ENCODE data around the gene PDZD2. TPM values are rescaled to one million over a fixed set of nuclear protein-coding genes. Genes with fewer than 3 reads are reported as not detected.
A peak's percentile ranks its signal among the peaks of the same experiment; 100 is the strongest.

Gene PDZD2
- total RNA-seq, 1 donor from 2014 or later, result 1.1 TPM

DNA sequence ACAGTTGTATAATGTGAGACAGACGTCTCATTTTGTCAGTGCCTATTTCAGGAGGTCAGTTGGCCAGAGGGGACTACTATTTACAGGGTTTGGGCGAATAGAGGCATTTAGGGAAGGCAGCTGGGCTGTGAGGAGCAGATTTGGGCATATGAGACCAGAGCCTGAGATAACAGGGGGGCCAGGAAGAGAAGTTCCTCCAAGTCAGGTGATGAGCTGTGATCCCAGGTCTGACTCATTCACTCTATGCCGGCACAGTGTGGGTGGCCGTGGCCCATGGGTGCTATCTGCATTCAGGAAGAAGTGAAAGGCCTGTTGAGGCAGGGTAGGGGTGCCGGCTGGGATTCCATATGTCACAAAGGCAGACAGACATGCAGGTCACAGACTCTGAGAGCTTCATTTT lies 142.8 kb downstream of the PDZD2 start:
- H3K27me3 ChIP-seq, result no peaks in the 10 kb centered on the region
- H3K4me1 ChIP-seq, result no peaks in the 10 kb centered on the region
- H3K79me2 ChIP-seq (ENCODE audit: low read depth), result no peaks in the 10 kb centered on the region
- TF ChIP-seq EZH2 (IDR thresholded peaks at IDR 0.05) (no peak), EZH2phosphoT487 (IDR thresholded peaks at IDR 0.05) (no peak)
- TF ChIP-seq, protein P1, sequence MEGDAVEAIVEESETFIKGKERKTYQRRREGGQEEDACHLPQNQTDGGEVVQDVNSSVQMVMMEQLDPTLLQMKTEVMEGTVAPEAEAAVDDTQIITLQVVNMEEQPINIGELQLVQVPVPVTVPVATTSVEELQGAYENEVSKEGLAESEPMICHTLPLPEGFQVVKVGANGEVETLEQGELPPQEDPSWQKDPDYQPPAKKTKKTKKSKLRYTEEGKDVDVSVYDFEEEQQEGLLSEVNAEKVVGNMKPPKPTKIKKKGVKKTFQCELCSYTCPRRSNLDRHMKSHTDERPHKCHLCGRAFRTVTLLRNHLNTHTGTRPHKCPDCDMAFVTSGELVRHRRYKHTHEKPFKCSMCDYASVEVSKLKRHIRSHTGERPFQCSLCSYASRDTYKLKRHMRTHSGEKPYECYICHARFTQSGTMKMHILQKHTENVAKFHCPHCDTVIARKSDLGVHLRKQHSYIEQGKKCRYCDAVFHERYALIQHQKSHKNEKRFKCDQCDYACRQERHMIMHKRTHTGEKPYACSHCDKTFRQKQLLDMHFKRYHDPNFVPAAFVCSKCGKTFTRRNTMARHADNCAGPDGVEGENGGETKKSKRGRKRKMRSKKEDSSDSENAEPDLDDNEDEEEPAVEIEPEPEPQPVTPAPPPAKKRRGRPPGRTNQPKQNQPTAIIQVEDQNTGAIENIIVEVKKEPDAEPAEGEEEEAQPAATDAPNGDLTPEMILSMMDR (IDR thresholded peaks at IDR 0.05), result no peak
- H3K9me3 Mint-ChIP-seq, result peaks cover 12% of the 10 kb centered on the region
- H3K9ac ChIP-seq, result no peak overlapping the region
- no peaks in the 10 kb centered on the region for H3F3A ChIP-seq (ENCODE audit: low read depth)
- no peak for DNase-seq (ENCODE audit: low spot score)
- H3K36me3 Mint-ChIP-seq, result no peaks in the 10 kb centered on the region
- no peak overlapping the region for H3K4me3 ChIP-seq
- no peak overlapping the region for H2AFZ ChIP-seq (replicated peaks)
- peaks cover 6% of the 10 kb centered on the region for H3K27me3 Mint-ChIP-seq (ENCODE audit: insufficient read depth, low read depth)
- H4K20me1 ChIP-seq (ENCODE audit: low read depth), result no peaks in the 10 kb centered on the region
- no peak overlapping the region for H3K27ac ChIP-seq
- no peaks in the 10 kb centered on the region for H3K36me3 ChIP-seq
- H3K4me2 ChIP-seq, result no peak overlapping the region
- no peak overlapping the region for H3K27ac Mint-ChIP-seq
- no peak overlapping the region for H3K4me3 Mint-ChIP-seq
- no peaks in the 10 kb centered on the region for H3K9me3 ChIP-seq (ENCODE audit: low read depth)
- H3K4me1 Mint-ChIP-seq, result peaks cover 3% of the 10 kb centered on the region

GRCh38 chr5:31783086-31783645 lies 144.2 kb downstream of the PDZD2 start:
- Histone ChIP-seq H3K9me3 (ENCODE audit: low read depth) (no peaks in the 10 kb centered on the region), H3K4me1 (no peaks in the 10 kb centered on the region), H3F3A (ENCODE audit: low read depth) (no peaks in the 10 kb centered on the region), H3K27me3 (no peaks in the 10 kb centered on the region), H2AFZ (replicated peaks) (no peak overlapping the region), H3K27ac (no peak overlapping the region), H4K20me1 (ENCODE audit: low read depth) (no peaks in the 10 kb centered on the region), H3K79me2 (ENCODE audit: low read depth) (no peaks in the 10 kb centered on the region), H3K36me3 (no peaks in the 10 kb centered on the region), H3K4me3 (no peak overlapping the region), H3K9ac (no peak overlapping the region), H3K4me2 (no peak overlapping the region)
- peaks cover 3% of the 10 kb centered on the region for H3K9me3 Mint-ChIP-seq
- no peak overlapping the region for H3K4me3 Mint-ChIP-seq
- H3K27me3 Mint-ChIP-seq (ENCODE audit: insufficient read depth, low read depth), result peaks cover 6% of the 10 kb centered on the region
- peaks cover 3% of the 10 kb centered on the region for H3K4me1 Mint-ChIP-seq
- no peaks in the 10 kb centered on the region for H3K36me3 Mint-ChIP-seq
- H3K27ac Mint-ChIP-seq, result peak overlapping the region; percentile 23
- no peak for DNase-seq (ENCODE audit: low spot score)
- no peak for TF ChIP-seq EZH2 (IDR thresholded peaks at IDR 0.05)
- TF ChIP-seq, protein P1 (IDR thresholded peaks at IDR 0.05), result no peak
- TF ChIP-seq EZH2phosphoT487 (IDR thresholded peaks at IDR 0.05), result no peak

DNA sequence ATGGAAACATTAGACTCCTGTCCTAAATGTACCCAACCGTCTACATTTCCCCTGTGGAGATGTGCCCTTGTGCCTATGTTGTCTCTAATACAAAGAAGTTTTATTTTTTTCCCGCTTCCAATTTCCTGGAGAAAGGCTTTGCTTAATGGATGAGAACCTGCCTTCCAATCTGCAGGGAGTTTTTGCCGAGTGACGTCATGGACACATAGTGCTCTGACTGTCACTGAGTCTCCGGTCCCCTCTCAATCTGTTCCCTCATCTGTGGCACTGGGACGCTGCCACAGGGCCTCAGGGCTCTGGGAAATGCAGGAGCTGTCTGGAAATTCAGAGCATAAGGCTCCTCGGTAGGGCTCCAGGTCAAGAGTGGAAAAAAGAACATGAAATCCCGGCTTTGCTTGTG lies 144.8 kb downstream of the PDZD2 start:
- Histone ChIP-seq H3K79me2 (ENCODE audit: low read depth) (no peaks in the 10 kb centered on the region), H3K4me1 (no peaks in the 10 kb centered on the region), H2AFZ (replicated peaks) (no peak overlapping the region), H3K27me3 (no peaks in the 10 kb centered on the region), H3K4me2 (no peak overlapping the region), H3K9me3 (ENCODE audit: low read depth) (no peaks in the 10 kb centered on the region), H3K36me3 (no peaks in the 10 kb centered on the region), H3K27ac (no peak overlapping the region), H3F3A (ENCODE audit: low read depth) (no peaks in the 10 kb centered on the region), H3K9ac (no peak overlapping the region), H3K4me3 (no peak overlapping the region), H4K20me1 (ENCODE audit: low read depth) (no peaks in the 10 kb centered on the region)
- Mint-ChIP-seq H3K4me1 (peaks cover 3% of the 10 kb centered on the region), H3K27ac (peak overlapping the region; percentile 12), H3K9me3 (no peaks in the 10 kb centered on the region), H3K4me3 (no peak overlapping the region), H3K36me3 (no peaks in the 10 kb centered on the region), H3K27me3 (ENCODE audit: insufficient read depth, low read depth) (peaks cover 6% of the 10 kb centered on the region)
- no peak for TF ChIP-seq EZH2phosphoT487 (IDR thresholded peaks at IDR 0.05)
- TF ChIP-seq, protein P1 (IDR thresholded peaks at IDR 0.05), result no peak
- TF ChIP-seq EZH2 (IDR thresholded peaks at IDR 0.05), result no peak
- no peak for DNase-seq (ENCODE audit: low spot score)

All from neural progenitor cell (in vitro differentiated cells).